Loucy (cell line): ENCODE results near the gene LRRC10.

ENCODE experiments used
- H2AFZ ChIP-seq: fragments of 200-600 bp; sonication (generic); 2 replicates; pipeline ENCODE4 v1.6.0; 2016; ENCODE audit warnings: antibody characterized with exemption, mild to moderate bottlenecking, low read length, moderate library complexity
- H3F3A ChIP-seq: fragments of 200-600 bp; 2 replicates; pipeline ENCODE4 v1.6.0; 2016; ENCODE audit warnings: antibody characterized with exemption, low read depth, mild to moderate bottlenecking
- H3K27me3 ChIP-seq: fragments of 200-600 bp; sonication (generic); 2 replicates; pipeline ENCODE4 v1.6.1; 2014; ENCODE audit warnings: low read length, mild to moderate bottlenecking; ENCODE audit not compliant: insufficient read depth, poor library complexity, severe bottlenecking
- H3K36me3 ChIP-seq: fragments of 200-600 bp; sonication (generic); 2 replicates; pipeline ENCODE4 v1.6.1; 2016; ENCODE audit warnings: low read length; ENCODE audit not compliant: insufficient read depth
- H3K4me1 ChIP-seq: fragments of 200-600 bp; sonication (generic); 2 replicates; pipeline ENCODE4 v1.5.1; 2014; ENCODE audit warnings: low read length, mild to moderate bottlenecking; ENCODE audit not compliant: insufficient read depth, poor library complexity, severe bottlenecking
- H3K4me2 ChIP-seq: fragments of 200-600 bp; sonication (generic); 2 replicates; pipeline ENCODE4 v1.6.0; 2014; ENCODE audit warnings: antibody characterized with exemption, low read length, low read depth, mild to moderate bottlenecking; ENCODE audit not compliant: poor library complexity, severe bottlenecking
- H3K4me3 ChIP-seq: fragments of 200-600 bp; sonication (generic); 2 replicates; pipeline ENCODE4 v1.5.1; 2014; ENCODE audit warnings: low read length, mild to moderate bottlenecking, mixed read lengths; ENCODE audit not compliant: poor library complexity, severe bottlenecking
- H3K79me2 ChIP-seq: fragments of 200-600 bp; sonication (generic); 2 replicates; pipeline ENCODE4 v1.6.1; 2014; ENCODE audit warnings: low read length; ENCODE audit not compliant: insufficient read depth
- H3K9ac ChIP-seq: fragments of 200-600 bp; sonication (generic); 2 replicates; pipeline ENCODE4 v1.6.0; 2014; ENCODE audit warnings: mild to moderate bottlenecking, low read depth, low read length, moderate library complexity; ENCODE audit not compliant: poor library complexity, severe bottlenecking
- H3K9me2 ChIP-seq: fragments of 200-600 bp; sonication (generic); replicated peaks from 2 replicates; pipeline ENCODE4 v1.6.1; 2016; ENCODE audit warnings: low read depth, low read length, mixed read lengths
- H3K9me3 ChIP-seq: fragments of 200-600 bp; sonication (generic); 2 replicates; pipeline ENCODE4 v1.6.1; 2014; ENCODE audit warnings: mild to moderate bottlenecking, antibody characterized with exemption, low read length, low read depth; ENCODE audit not compliant: insufficient read depth
- H4K20me1 ChIP-seq: fragments of 200-600 bp; sonication (generic); 2 replicates; pipeline ENCODE4 v1.6.0; 2014; ENCODE audit warnings: antibody characterized with exemption, low read length, mild to moderate bottlenecking; ENCODE audit not compliant: insufficient read depth, poor library complexity, severe bottlenecking
- EZH2phosphoT487 ChIP-seq: fragments of 200-600 bp; IDR thresholded peaks from 2 replicates; pipeline ENCODE4 v1.6.1; 2018; ENCODE audit warnings: antibody characterized with exemption, mild to moderate bottlenecking, moderate library complexity, borderline replicate concordance
- TF ChIP-seq, protein P1 (sequence below): fragments of 200-600 bp; sonication (generic); conservative IDR thresholded peaks from 2 replicates; pipeline ENCODE4 v1.5.1; 2014; ENCODE audit warnings: mild to moderate bottlenecking, antibody characterized with exemption, low read length

The LRRC10 gene

DNA sequence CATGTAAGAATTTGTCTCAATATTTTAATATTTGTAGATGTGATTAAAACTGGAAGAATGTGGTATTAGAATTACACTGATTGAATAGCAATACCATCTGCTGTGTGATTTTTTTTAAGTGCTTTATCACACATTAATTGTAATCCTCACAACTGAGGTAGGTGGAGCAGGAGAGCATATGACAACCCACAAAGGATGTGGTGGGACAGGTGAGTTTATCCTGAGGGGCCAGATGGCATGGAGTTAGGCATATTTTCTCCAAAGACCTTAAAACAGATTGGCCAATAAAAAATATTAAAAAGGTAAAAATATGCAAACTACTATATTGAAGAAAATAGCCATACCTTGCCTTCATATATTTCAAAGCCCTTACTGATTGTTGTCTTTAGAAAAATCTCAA is 7.8 kb downstream of the LRRC10 start:
- TF ChIP-seq EZH2phosphoT487: no peak
- TF ChIP-seq, protein P1, sequence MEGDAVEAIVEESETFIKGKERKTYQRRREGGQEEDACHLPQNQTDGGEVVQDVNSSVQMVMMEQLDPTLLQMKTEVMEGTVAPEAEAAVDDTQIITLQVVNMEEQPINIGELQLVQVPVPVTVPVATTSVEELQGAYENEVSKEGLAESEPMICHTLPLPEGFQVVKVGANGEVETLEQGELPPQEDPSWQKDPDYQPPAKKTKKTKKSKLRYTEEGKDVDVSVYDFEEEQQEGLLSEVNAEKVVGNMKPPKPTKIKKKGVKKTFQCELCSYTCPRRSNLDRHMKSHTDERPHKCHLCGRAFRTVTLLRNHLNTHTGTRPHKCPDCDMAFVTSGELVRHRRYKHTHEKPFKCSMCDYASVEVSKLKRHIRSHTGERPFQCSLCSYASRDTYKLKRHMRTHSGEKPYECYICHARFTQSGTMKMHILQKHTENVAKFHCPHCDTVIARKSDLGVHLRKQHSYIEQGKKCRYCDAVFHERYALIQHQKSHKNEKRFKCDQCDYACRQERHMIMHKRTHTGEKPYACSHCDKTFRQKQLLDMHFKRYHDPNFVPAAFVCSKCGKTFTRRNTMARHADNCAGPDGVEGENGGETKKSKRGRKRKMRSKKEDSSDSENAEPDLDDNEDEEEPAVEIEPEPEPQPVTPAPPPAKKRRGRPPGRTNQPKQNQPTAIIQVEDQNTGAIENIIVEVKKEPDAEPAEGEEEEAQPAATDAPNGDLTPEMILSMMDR: peak; percentile 37
- peaks cover 54% of the 10 kb centered on the region for H3K36me3 ChIP-seq
- peaks cover 8% of the 10 kb centered on the region for H4K20me1 ChIP-seq
- H3K9me2 ChIP-seq: no peaks in the 10 kb centered on the region
- H2AFZ ChIP-seq: no peak overlapping the region
- 0 out of 2 replicates have a peak, but pooled peaks cover 4% of the 10 kb centered on the region for H3F3A ChIP-seq
- H3K79me2 ChIP-seq: no peaks in the 10 kb centered on the region
- peaks cover under 1% of the 10 kb centered on the region for H3K4me1 ChIP-seq
- no peak overlapping the region for H3K4me3 ChIP-seq
- H3K27me3 ChIP-seq: no peaks in the 10 kb centered on the region
- H3K9ac ChIP-seq: no peak overlapping the region
- H3K4me2 ChIP-seq: no peak overlapping the region
- H3K9me3 ChIP-seq: no peaks in the 10 kb centered on the region

DNA sequence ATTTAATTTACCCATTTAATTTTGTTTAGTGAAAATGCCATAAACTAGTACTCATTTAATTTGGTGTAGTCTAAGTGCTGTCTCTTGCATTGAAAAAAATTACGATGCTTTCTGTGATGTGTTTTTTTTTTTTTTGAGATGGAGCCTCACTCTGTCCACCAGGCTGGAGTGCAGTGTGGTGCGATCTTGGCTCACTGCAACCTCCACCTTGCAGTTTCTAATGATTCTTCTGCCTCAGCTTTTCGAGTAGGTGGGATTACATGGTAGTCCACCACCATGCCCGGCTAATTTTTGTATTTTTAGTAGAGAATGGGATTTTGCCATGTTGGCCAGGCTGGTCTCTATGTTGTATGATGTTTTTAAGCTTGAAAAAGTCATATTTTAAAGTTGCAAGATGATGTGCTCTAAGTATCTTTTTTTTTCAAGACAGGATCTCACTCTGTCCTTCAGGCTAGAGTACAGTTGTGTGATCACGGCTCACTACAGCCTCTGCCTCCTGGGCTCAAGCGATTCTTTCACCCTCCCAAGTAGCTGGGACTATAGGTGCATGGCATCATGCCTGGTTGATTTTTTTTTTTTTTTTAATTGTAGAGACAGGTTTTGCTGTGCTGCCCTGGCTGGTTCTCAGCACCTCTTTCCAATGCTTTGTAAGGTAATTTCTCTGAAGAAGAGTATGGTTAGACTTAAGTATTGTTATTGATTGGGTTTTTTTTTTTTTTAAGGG is 8.6 kb downstream of the LRRC10 start:
- Histone ChIP-seq H3K4me2 (no peak overlapping the region), H3K27me3 (no peaks in the 10 kb centered on the region), H4K20me1 (peaks cover 13% of the 10 kb centered on the region), H3K36me3 (peaks cover 62% of the 10 kb centered on the region), H2AFZ (no peak overlapping the region), H3K4me3 (no peak overlapping the region), H3F3A (0 out of 2 replicates have a peak, but pooled peaks cover 4% of the 10 kb centered on the region), H3K9ac (no peak overlapping the region), H3K9me2 (no peaks in the 10 kb centered on the region), H3K4me1 (no peaks in the 10 kb centered on the region), H3K79me2 (no peaks in the 10 kb centered on the region), H3K9me3 (no peaks in the 10 kb centered on the region)
- no peak for TF ChIP-seq EZH2phosphoT487
- TF ChIP-seq, protein P1: no peak

DNA sequence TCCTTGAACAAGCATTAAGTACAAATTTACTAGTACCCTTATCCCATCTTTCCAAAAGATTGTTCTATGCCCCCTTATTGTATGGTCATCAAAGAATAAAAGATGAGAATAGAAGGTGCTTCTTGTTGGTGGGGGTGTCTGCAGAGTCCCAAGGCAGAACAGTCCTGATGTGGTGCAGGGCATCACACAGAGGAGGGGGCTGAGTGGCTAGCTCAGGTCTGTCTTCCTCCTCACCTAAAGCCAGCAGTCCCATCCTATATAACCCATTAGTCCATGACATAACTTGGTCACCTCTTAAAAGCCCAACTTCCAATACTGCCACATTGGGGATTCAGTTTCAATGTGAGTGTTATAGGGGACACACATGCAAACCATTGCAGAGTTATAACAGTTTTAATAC is 9.9 kb downstream of the LRRC10 start:
- Histone ChIP-seq H3K36me3 (peaks cover 72% of the 10 kb centered on the region), H3K9me3 (no peaks in the 10 kb centered on the region), H4K20me1 (peaks cover 19% of the 10 kb centered on the region), H2AFZ (no peak overlapping the region), H3K4me2 (no peak overlapping the region), H3K4me3 (no peak overlapping the region), H3K27me3 (no peaks in the 10 kb centered on the region), H3F3A (0 out of 2 replicates have a peak, but pooled peaks cover 4% of the 10 kb centered on the region), H3K4me1 (no peaks in the 10 kb centered on the region), H3K9ac (no peak overlapping the region), H3K9me2 (no peaks in the 10 kb centered on the region), H3K79me2 (no peaks in the 10 kb centered on the region)
- no peak for TF ChIP-seq EZH2phosphoT487
- TF ChIP-seq, protein P1: no peak
